ENCODE measurements around the gene TMEM125.

TMEM125 gene

DNA sequence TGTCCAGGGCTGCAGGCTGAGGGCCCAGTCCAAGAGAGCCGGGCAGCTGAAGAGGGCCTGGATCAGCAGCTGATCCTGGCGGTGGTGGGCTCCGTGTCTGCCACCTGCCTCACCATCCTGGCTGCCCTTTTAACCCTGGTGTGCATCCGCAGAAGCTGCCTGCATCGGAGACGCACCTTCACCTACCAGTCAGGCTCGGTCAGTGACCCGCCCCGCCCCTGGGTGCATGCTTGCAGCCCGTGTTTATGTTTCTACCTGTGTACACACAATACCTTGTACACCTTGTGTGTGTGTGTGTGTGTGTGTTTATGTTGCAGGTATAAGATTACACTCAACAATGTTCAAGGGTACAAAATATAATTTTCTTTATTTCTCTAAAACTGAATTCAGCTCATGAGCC is 44.0 kb downstream of the TMEM125 start:
- no peak for DNase-seq

DNA sequence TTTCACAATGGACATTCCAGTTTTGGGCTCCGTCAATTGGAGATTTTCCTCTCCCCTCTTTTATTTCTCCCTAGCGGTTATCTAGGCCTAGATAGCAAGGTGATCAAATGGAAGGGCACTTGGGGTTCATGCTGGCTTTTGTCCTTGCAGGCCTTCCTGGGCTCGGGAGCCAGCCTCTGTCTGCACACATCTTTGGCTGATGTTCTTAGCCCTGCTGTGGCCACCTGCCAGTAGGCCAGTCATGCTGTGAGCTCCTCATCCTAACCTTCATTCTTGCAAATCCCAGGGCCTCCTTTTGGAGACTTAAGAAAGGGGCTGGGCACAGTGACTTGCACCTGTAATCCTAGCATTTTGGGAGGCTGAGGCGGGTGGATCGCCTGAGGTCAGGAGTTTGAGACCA is 44.5 kb downstream of the TMEM125 start:
- DNase-seq = no peak

DNA sequence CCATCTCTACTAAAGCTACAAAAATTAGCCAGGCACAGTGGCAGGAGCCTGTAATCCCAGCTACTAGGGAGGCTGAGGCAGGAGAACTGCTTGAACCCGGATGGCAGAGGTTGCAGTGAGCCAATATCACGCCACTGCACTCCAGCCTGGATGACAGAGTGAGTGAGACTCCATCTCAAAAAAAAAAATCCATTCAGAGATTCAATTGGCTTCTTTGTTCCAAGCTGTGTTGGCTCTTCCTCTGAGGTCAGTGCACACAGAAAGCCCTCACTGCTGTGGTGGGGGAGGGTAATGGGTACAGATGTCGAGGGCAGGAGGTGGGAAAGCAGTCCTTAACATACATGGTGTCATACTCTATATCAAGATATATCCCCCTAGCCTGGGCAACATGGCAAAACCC is 45.7 kb downstream of the TMEM125 start:
- DNase-seq = no peak

DNA sequence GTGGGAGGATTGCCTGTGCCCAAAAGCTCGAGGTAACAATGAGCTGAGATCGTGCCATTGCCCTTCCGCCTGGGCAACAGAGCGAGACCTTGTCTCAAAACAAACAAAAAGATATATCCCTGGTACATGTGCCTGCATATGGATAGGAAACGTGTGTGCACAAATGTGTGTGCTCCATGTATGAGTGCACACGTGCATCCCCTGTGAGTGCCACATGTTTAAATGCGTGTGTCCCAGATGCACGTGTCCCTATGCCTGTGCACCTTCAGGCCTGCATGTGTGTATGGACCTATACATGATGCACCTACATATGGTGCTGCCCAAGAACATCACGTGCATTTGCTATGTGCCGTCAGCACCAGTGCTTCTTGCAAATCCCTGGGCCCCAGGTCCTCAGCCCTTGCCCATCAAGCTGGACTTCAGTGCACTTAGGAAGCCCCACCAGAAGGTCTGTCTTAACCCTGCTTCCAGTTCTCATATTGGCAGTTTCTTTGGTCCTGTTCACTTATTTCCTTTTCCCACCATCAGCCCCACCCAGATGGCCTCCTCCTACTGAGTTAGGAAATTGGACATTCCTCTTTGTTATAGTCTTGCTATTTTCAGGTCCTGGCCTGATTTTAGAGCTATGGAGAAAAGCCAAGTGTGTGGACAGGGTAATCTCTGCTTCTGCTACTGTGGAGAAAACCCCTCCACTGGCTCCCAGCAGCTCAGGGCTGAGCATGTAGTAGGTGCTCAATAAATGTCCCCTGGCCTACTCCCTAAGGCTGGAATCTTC is 46.4 kb downstream of the TMEM125 start:
- DNase-seq = no peak

DNA sequence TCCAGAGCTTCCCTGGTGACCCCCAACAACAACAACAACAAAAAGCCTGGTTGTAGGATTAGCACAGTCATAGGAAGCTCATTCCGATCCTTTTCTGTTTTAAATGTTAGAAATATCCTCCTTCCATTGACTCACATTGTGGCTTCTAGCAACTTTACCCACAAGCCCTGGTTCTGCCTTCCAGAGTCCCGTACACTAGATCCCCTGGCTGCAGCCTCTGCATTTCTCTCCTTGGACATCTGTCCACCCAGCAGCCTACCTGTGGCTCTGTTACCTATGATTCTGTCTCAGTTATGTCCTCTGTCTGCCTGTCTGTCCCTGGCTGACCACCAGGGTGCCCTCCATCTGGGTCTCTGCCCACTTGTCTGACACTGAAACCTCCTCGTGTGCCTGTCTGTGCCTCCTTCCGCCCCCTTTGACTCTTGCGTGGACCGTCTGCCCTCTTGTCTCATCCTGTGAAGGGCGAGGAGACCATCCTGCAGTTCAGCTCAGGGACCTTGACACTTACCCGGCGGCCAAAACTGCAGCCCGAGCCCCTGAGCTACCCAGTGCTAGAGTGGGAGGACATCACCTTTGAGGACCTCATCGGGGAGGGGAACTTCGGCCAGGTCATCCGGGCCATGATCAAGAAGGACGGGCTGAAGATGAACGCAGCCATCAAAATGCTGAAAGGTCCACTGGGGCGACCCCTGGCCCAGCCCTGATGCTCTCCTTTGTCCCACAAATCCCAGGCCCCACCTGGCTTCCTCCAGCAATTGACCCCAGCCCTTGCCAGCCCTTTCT is 47.1 kb downstream of the TMEM125 start:
- DNase-seq = no peak

DNA sequence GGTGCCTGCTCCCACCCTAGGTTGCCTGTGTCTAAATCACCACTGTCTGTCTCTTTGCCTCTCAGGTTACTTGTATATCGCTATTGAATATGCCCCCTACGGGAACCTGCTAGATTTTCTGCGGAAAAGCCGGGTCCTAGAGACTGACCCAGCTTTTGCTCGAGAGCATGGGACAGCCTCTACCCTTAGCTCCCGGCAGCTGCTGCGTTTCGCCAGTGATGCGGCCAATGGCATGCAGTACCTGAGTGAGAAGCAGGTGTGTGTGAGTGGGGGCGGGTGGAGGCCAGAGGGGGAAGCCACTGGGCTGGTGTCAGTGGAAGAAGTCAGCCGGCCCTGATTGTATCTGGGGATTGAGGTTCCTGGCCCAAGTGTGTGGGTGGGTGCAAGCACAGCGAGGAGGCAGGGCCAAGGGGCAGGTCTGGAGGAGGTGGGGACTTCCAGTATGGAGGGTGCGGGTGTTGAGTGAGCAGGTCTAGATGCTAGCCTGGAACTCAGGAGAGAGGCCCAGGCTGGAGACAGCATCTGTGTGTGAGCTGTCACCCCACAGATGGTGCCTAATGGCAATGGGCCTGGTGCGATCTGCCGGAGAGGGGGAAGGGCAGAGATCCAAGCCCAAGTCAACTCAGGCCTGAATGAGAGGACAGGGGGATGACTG is 48.2 kb downstream of the TMEM125 start:
- DNase-seq = no peak

DNA sequence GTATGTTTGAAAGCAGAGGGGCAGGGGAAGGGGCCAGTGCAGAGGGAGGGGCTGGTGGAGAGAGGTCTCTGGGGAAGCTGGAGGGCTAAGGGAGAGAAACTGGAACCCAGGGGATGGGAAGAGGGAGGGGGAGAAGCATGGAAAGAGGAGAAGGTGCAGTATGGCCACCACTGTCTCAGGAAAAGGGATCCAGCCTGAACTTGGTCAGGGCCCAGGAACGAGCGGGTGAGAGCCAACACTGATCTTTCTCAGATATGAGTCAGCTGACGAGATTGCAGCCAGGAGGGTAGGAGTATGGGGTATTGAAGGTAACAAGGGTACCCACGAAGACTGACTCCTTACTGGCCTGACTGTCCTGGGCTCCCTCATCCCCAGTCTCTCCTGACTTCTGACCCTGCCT is 49.0 kb downstream of the TMEM125 start:
- DNase-seq = no peak

DNA sequence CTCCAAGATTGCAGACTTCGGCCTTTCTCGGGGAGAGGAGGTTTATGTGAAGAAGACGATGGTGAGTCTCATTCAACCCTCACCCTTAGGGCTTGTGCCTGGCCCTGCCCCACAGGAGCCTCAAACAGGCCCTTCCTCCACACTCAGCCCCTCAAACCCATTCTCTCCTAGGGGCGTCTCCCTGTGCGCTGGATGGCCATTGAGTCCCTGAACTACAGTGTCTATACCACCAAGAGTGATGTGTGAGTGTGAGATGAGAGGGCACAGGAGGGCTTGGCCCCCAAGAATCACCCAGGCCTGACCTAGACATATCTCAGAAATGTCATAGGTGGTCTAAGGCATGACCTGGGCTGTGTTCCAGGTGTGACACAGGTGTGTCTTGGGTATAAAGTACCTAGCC is 49.5 kb downstream of the TMEM125 start:
- no peak for DNase-seq

DNA sequence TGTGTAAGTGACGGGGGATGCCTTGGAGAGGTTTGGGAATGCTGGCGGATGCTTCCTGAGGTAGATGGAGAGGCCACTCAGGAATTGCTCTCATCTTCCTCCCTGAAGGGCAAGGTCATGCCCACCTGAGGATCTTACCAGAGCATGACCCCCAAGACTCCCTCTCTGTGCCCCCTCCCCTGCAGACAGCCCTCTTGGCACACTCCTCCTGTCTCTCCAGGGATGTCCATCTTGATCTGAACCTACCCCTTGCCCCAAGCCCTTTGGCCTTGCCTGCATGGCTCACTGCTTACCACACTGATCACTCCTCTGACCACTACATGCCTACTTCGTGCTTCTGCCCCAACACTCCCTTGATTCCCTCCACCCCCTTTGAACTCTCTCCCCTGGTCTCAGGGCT is 50.0 kb downstream of the TMEM125 start:
- DNase-seq = no peak

DNA sequence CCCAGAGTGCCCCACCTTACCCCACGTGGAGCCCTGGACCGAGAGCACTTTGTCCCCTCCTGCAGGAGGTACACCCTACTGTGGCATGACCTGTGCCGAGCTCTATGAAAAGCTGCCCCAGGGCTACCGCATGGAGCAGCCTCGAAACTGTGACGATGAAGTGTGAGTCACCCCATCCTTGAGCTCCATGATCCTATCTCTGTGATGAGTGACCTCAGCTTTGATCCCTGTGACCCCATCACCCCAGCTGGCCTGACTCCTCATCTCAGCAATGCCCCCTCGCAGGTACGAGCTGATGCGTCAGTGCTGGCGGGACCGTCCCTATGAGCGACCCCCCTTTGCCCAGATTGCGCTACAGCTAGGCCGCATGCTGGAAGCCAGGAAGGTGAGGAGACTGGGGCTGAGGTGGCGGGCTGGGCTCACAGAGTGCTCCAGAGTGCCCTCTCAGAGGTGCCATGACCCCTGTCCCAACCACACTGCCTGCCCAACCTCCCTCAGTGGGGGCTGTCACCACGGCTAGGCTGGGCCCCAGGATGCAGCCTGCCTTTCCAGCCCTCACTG is 51.6 kb downstream of the TMEM125 start:
- no peak for DNase-seq

DNA sequence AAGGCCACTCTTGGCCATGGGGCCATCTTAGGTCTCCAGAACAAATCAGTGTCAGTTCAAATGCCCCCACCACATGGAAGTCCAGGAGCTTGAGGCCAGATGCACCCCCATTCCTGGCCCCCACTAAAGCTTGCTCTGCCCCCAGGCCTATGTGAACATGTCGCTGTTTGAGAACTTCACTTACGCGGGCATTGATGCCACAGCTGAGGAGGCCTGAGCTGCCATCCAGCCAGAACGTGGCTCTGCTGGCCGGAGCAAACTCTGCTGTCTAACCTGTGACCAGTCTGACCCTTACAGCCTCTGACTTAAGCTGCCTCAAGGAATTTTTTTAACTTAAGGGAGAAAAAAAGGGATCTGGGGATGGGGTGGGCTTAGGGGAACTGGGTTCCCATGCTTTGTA is 52.7 kb downstream of the TMEM125 start:
- no peak for DNase-seq
